GM19025 (cell line): ENCODE results near the gene ANKLE1.
A peak's percentile ranks its signal among the peaks of the same experiment; 100 is the strongest.

ENCODE experiments used
- ATAC-seq: cut with Tn5 transposase; IDR thresholded peaks from one replicate; pipeline ENCODE4 v1.9.1; 2021; ENCODE audit warnings: mild to moderate bottlenecking, low read depth, moderate library complexity; ENCODE audit not compliant: unreplicated experiment

The ANKLE1 gene

GRCh38 chr19:17323964-17324332 lies 42.2 kb downstream of the ANKLE1 start:
- no peak for ATAC-seq

GRCh38 chr19:17324357-17325114 lies 42.8 kb downstream of the ANKLE1 start:
- no peak for ATAC-seq

- ATAC-seq: no peak
These were observed 43.4 kb downstream of the ANKLE1 start for GRCh38 chr19:17325133-17325532.

GRCh38 chr19:17325881-17326594 lies 44.3 kb downstream of the ANKLE1 start:
- no peak for ATAC-seq

GRCh38 chr19:17326595-17326966 lies 44.9 kb downstream of the ANKLE1 start:
- no peak for ATAC-seq

GRCh38 chr19:17327068-17327653 lies 45.5 kb downstream of the ANKLE1 start:
- ATAC-seq: no peak

- ATAC-seq: no peak
These were observed 46.2 kb downstream of the ANKLE1 start for GRCh38 chr19:17327654-17328516.

- ATAC-seq: no peak
These were observed 47.0 kb downstream of the ANKLE1 start for GRCh38 chr19:17328517-17329365.

GRCh38 chr19:17329366-17330261 lies 47.9 kb downstream of the ANKLE1 start:
- no peak for ATAC-seq

- ATAC-seq: no peak
These were observed 48.8 kb downstream of the ANKLE1 start for GRCh38 chr19:17330262-17331044.

GRCh38 chr19:17331045-17331558 lies 49.4 kb downstream of the ANKLE1 start:
- ATAC-seq: no peak

GRCh38 chr19:17332360-17332676 lies 50.6 kb downstream of the ANKLE1 start:
- ATAC-seq: no peak

- ATAC-seq: no peak
These were observed 51.2 kb downstream of the ANKLE1 start for GRCh38 chr19:17332677-17333581.

GRCh38 chr19:17333611-17334413 lies 52.1 kb downstream of the ANKLE1 start:
- ATAC-seq: no peak

GRCh38 chr19:17334414-17335409 lies 53.0 kb downstream of the ANKLE1 start, which contains the start of gene ANO8:
TSS of gene ANO8 (minus strand) at chr19:17334855. CDS start at chr19:17334670, 185 bp downstream.
- ATAC-seq: peak; percentile 39
